Measurements from ENCODE around the gene GIMAP4.
"Not testable (repeated sequence)": the region's sequence is repeated elsewhere in the genome, so short reads cannot be mapped to it uniquely, and the experiment has no call there.

GIMAP4 gene

GRCh38 chr7:150567169-150567568, at the start of gene GIMAP4:
GIMAP4 (plus strand) TSS chr7:150567390; CDS start chr7:150569902, 2,512 bp downstream.
- no peak for DNase-seq (ENCODE audit: low read depth in 2 of 2)

- no peak for DNase-seq (ENCODE audit: low read depth in 2 of 2)
Observed at GRCh38 chr7:150519310-150519709, 47.9 kb upstream of the GIMAP4 start.

GRCh38 chr7:150520145-150520544, 47.0 kb upstream of the GIMAP4 start:
- DNase-seq (ENCODE audit: low read depth in 2 of 2), result peak in 1 of 2 donors; percentile 34

GRCh38 chr7:150522931-150523330, 44.3 kb upstream of the GIMAP4 start:
- DNase-seq (ENCODE audit: low read depth in 2 of 2), result not testable (repeated sequence)

- DNase-seq (ENCODE audit: low read depth in 2 of 2), result no peak
Observed at GRCh38 chr7:150524018-150524417, 43.2 kb upstream of the GIMAP4 start.

GRCh38 chr7:150531704-150532103, 35.5 kb upstream of the GIMAP4 start:
- DNase-seq (ENCODE audit: low read depth in 2 of 2), result no peak

- DNase-seq (ENCODE audit: low read depth in 2 of 2), result no peak
Observed at GRCh38 chr7:150538259-150538658, 28.9 kb upstream of the GIMAP4 start.

- no peak for DNase-seq (ENCODE audit: low read depth in 2 of 2)
Observed at GRCh38 chr7:150553163-150553562, 14.0 kb upstream of the GIMAP4 start.

- no peak for DNase-seq (ENCODE audit: low read depth in 2 of 2)
Observed at GRCh38 chr7:150556521-150557138, 10.6 kb upstream of the GIMAP4 start.

GRCh38 chr7:150560486-150560885, 6.7 kb upstream of the GIMAP4 start:
- no peak for DNase-seq (ENCODE audit: low read depth in 2 of 2)

GRCh38 chr7:150562919-150563318, 4.3 kb upstream of the GIMAP4 start:
- no peak for DNase-seq (ENCODE audit: low read depth in 2 of 2)

- no peak for DNase-seq (ENCODE audit: low read depth in 2 of 2)
Observed at GRCh38 chr7:150564006-150564405, 3.2 kb upstream of the GIMAP4 start.

- DNase-seq (ENCODE audit: low read depth in 2 of 2), result no peak
Observed at GRCh38 chr7:150564566-150564965, 2.6 kb upstream of the GIMAP4 start.

GRCh38 chr7:150565239-150565638, 2.0 kb upstream of the GIMAP4 start:
- no peak for DNase-seq (ENCODE audit: low read depth in 2 of 2)

GRCh38 chr7:150566123-150566522, 1.1 kb upstream of the GIMAP4 start:
- no peak for DNase-seq (ENCODE audit: low read depth in 2 of 2)

GRCh38 chr7:150566572-150566971, 618 bp upstream of the GIMAP4 start:
- no peak for DNase-seq (ENCODE audit: low read depth in 2 of 2)

- no peak for DNase-seq (ENCODE audit: low read depth in 2 of 2)
Observed at GRCh38 chr7:150567871-150568301, 696 bp downstream of the GIMAP4 start.

- no peak for DNase-seq (ENCODE audit: low read depth in 2 of 2)
Observed at GRCh38 chr7:150568714-150569113, 1.5 kb downstream of the GIMAP4 start.

GRCh38 chr7:150569245-150569955, 2.2 kb downstream of the GIMAP4 start:
- DNase-seq (ENCODE audit: low read depth in 2 of 2), result no peak

- DNase-seq (ENCODE audit: low read depth in 2 of 2), result no peak
Observed at GRCh38 chr7:150570556-150571465, 3.6 kb downstream of the GIMAP4 start.

GRCh38 chr7:150572496-150572895, 5.3 kb downstream of the GIMAP4 start:
- DNase-seq (ENCODE audit: low read depth in 2 of 2), result no peak

GRCh38 chr7:150579979-150580637, 12.9 kb downstream of the GIMAP4 start:
- DNase-seq (ENCODE audit: low read depth in 2 of 2), result not testable (repeated sequence)
